PC-3 (cell line): ENCODE data around the gene RABIF. TPM values are rescaled to one million over a fixed set of nuclear protein-coding genes. Genes with fewer than 3 reads are reported as not detected.
"Not testable (repeated sequence)": the region's sequence is repeated elsewhere in the genome, so short reads cannot be mapped to it uniquely, and the experiment has no call there.

Source experiments
- ATAC-seq: fragments of 200-7000 bp; cut with Tn5 transposase; 2 replicates; pipeline ENCODE4 v1.9.1; 2020; ENCODE audit warnings: mild to moderate bottlenecking, moderate library complexity
- BruUV-seq: library from RNA; stranded (reverse); fragments of 400-500 nt; replicated peaks from 2 replicates; lab custom pipeline; 2021; lab: Mats Ljungman, UMichigan
- CTCF ChIA-PET: fragments of 300-600 bp; sonication (Branson Sonifier 250); formaldehyde crosslinking; loops from one replicate; lab custom pipeline; 2022; ENCODE audit warnings: antibody characterized with exemption; lab: Charles Lee
- POLR2A ChIA-PET: fragments of 300-600 bp; sonication (Branson Sonifier 250); formaldehyde crosslinking; loops from one replicate; lab custom pipeline; 2022; ENCODE audit warnings: antibody characterized with exemption; ENCODE audit not compliant: unreplicated experiment; lab: Charles Lee
- DNase-seq: peaks from one replicate; pipeline ENCODE4 v3.0.0-alpha.2; 2015
- H2AFZ ChIP-seq: fragments of 300-600 bp; sonication (generic); 2 replicates; pipeline ENCODE4 v1.6.0; 2016; ENCODE audit warnings: antibody characterized with exemption, low read length
- H3F3A ChIP-seq: fragments of 300-600 bp; sonication (generic); one replicate; pipeline ENCODE4 v1.6.0; 2017; ENCODE audit warnings: antibody characterized with exemption, low read length, control low read depth, mild to moderate bottlenecking; ENCODE audit not compliant: unreplicated experiment
- H3K27ac ChIP-seq: fragments of 300-600 bp; sonication (generic); 2 replicates; pipeline ENCODE4 v1.5.1; 2016; ENCODE audit warnings: mild to moderate bottlenecking, low read length
- H3K27me3 ChIP-seq: fragments of 300-600 bp; sonication (generic); 2 replicates; pipeline ENCODE4 v1.6.1; 2016; ENCODE audit warnings: low read length, mixed read lengths
- H3K36me3 ChIP-seq: fragments of 300-600 bp; sonication (generic); 2 replicates; pipeline ENCODE4 v1.6.1; 2016; ENCODE audit warnings: low read depth, mixed run types, low read length, mixed read lengths
- H3K4me1 ChIP-seq: fragments of 300-600 bp; sonication (generic); 2 replicates; pipeline ENCODE4 v1.5.1; 2016; ENCODE audit warnings: low read length; ENCODE audit not compliant: insufficient read depth
- H3K4me2 ChIP-seq: fragments of 300-600 bp; sonication (generic); 2 replicates; pipeline ENCODE4 v1.6.0; 2016; ENCODE audit warnings: low read length
- H3K4me3 ChIP-seq: fragments of 300-600 bp; sonication (generic); 2 replicates; pipeline ENCODE4 v1.5.1; 2016; ENCODE audit warnings: mild to moderate bottlenecking, low read length, mixed read lengths
- H3K79me2 ChIP-seq: fragments of 300-600 bp; sonication (generic); 2 replicates; pipeline ENCODE4 v1.6.1; 2017; ENCODE audit warnings: low read length, mixed read lengths
- H3K9ac ChIP-seq: fragments of 300-600 bp; sonication (generic); 2 replicates; pipeline ENCODE4 v1.6.0; 2016; ENCODE audit warnings: mild to moderate bottlenecking, low read length
- H3K9me2 ChIP-seq: fragments of 300-600 bp; sonication (generic); replicated peaks from 2 replicates; pipeline ENCODE4 v1.6.1; 2016; ENCODE audit warnings: mixed run types, low read length, mixed read lengths
- H3K9me3 ChIP-seq: fragments of 300-600 bp; sonication (generic); 2 replicates; pipeline ENCODE4 v1.6.1; 2016; ENCODE audit warnings: low read length, mixed read lengths
- H4K20me1 ChIP-seq: fragments of 300-600 bp; sonication (generic); 2 replicates; pipeline ENCODE4 v1.6.1; 2016; ENCODE audit warnings: low read length, mixed read lengths
- EZH2 ChIP-seq: fragments of 300-600 bp; sonication (generic); IDR thresholded peaks from one replicate; pipeline ENCODE4 v1.6.1; 2017; ENCODE audit warnings: antibody characterized with exemption, mild to moderate bottlenecking, low read length; ENCODE audit not compliant: unreplicated experiment
- EZH2phosphoT487 ChIP-seq: fragments of 300-600 bp; sonication (generic); IDR thresholded peaks from 2 replicates; pipeline ENCODE4 v1.6.1; 2018; ENCODE audit warnings: mild to moderate bottlenecking, antibody characterized with exemption, low read length, borderline replicate concordance
- intact Hi-C: fragments of 100-400 bp; cut with micrococcal nuclease; formaldehyde crosslinking; loops from 2 replicates; pipeline ENCODE4 v1.9.0; 2023
- total RNA-seq: library from RNA; depleted of rRNA; stranded (reverse); fragments of >200 nt; gene quantifications from 2 replicates; pipeline ENCODE4 v1.2.3, GENCODE V29; 2014
- TF ChIP-seq, protein P1 (sequence below): fragments of 300-600 bp; sonication (generic); conservative IDR thresholded peaks from 2 replicates; pipeline ENCODE4 v1.5.1; 2017; ENCODE audit warnings: antibody characterized with exemption, low read depth, mild to moderate bottlenecking, low read length

The RABIF gene
- total RNA-seq, 1 experiment from 2014 or later: 15.5 TPM

DNA sequence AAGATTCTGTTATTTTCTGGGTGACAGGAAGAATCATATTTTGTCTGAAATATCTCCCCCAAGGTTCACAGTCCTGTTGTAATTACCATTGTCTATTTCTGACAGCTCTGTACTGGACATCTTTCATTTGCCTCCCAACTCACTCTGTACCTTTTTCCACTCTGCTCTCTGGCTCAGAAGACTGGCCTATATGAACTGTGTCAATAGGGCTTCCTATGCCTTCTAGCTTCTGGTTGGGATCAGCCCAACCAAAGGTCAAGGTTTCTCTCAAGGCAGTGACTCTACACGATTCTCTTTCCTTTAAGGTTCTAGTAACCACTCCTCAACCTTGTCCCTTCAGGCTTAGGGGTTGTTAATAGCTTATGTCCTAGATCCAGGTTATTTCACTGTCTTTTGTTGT, 20.5 kb upstream of the RABIF start:
- Histone ChIP-seq H3K27ac (no peak overlapping the region), H3K4me3 (no peak overlapping the region), H3K9me2 (no peaks in the 10 kb centered on the region), H3K79me2 (no peaks in the 10 kb centered on the region), H3K9me3 (no peaks in the 10 kb centered on the region), H3K27me3 (no peaks in the 10 kb centered on the region), H3K4me2 (no peak overlapping the region), H3K36me3 (peaks cover 22% of the 10 kb centered on the region; the same call in 1 of the 2 replicates), H3K4me1 (no peaks in the 10 kb centered on the region), H3F3A (no peaks in the 10 kb centered on the region), H4K20me1 (no peaks in the 10 kb centered on the region), H2AFZ (no peak overlapping the region), H3K9ac (no peak overlapping the region)
- ChIA-PET CTCF (no interaction called here), POLR2A (no interaction called here)
- ATAC-seq (no peak), DNase-seq (no peak)
- BruUV-seq: no TSS peak
- intact Hi-C loops: no loop called here
- TF ChIP-seq EZH2phosphoT487: no peak
- TF ChIP-seq EZH2: no peak
- TF ChIP-seq, protein P1, sequence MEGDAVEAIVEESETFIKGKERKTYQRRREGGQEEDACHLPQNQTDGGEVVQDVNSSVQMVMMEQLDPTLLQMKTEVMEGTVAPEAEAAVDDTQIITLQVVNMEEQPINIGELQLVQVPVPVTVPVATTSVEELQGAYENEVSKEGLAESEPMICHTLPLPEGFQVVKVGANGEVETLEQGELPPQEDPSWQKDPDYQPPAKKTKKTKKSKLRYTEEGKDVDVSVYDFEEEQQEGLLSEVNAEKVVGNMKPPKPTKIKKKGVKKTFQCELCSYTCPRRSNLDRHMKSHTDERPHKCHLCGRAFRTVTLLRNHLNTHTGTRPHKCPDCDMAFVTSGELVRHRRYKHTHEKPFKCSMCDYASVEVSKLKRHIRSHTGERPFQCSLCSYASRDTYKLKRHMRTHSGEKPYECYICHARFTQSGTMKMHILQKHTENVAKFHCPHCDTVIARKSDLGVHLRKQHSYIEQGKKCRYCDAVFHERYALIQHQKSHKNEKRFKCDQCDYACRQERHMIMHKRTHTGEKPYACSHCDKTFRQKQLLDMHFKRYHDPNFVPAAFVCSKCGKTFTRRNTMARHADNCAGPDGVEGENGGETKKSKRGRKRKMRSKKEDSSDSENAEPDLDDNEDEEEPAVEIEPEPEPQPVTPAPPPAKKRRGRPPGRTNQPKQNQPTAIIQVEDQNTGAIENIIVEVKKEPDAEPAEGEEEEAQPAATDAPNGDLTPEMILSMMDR: no peak

DNA sequence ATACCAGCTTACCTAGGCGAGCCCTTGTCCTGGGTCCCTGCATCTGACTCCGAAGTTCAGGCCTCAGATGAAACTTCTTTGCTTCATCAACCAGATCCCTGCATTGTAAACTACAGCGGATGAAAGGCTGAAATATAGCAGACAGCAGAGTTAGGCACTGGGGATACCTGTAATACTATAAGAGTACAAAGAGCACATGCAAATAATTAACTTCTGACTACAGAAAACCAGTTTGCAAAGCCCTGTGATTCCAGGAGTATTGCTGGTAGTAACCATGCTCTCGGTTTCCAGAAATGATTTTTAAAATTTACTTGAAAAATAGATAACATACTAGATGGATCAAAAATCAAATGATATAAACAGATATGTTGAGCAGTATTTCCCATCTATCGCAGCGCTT, 20.0 kb upstream of the RABIF start:
- POLR2A ChIA-PET: no interaction called here
- H3K4me1 ChIP-seq: no peaks in the 10 kb centered on the region
- no peak for ATAC-seq
- no peaks in the 10 kb centered on the region for H3K9me3 ChIP-seq
- no peaks in the 10 kb centered on the region for H4K20me1 ChIP-seq
- TF ChIP-seq EZH2phosphoT487 (no peak), EZH2 (no peak)
- TF ChIP-seq, protein P1: no peak
- no peak for DNase-seq
- intact Hi-C loops: no loop called here
- no peaks in the 10 kb centered on the region for H3F3A ChIP-seq
- no TSS peak for BruUV-seq
- H2AFZ ChIP-seq: no peak overlapping the region
- no peaks in the 10 kb centered on the region for H3K79me2 ChIP-seq
- H3K4me2 ChIP-seq: no peak overlapping the region
- H3K9ac ChIP-seq: no peak overlapping the region
- no peaks in the 10 kb centered on the region for H3K9me2 ChIP-seq
- H3K27me3 ChIP-seq: no peaks in the 10 kb centered on the region
- H3K27ac ChIP-seq: no peak overlapping the region
- peaks cover 22% of the 10 kb centered on the region; the same call in 1 of the 2 replicates for H3K36me3 ChIP-seq
- H3K4me3 ChIP-seq: no peak overlapping the region
- CTCF ChIA-PET: no interaction called here

DNA sequence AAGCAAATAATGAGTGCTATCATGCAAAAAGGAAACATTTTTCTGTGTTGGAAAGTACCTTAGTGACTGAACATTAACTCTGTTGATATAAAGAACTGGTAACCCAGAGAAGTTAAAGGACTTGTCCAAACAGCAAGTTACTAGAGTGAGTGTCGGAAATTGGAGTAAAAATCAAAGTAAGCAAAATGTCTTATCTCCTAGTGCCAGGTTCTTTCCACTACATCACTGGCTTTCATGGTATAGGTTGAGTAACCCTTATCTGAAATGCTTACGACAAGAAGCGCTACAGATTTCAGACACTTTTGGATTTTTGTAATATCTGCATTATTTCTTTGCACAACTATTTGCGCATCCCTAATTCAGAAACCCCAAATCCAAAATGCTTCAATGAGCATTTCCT, 16.4 kb upstream of the RABIF start:
- POLR2A ChIA-PET: no interaction called here
- CTCF ChIA-PET: no interaction called here

GRCh38 chr1:202903808-202904207, 14.9 kb upstream of the RABIF start:
- H4K20me1 ChIP-seq, H3K79me2 ChIP-seq, H3K27me3 ChIP-seq, H3K4me2 ChIP-seq, H3K4me1 ChIP-seq, H3K27ac ChIP-seq, POLR2A ChIA-PET, H3K9me3 ChIP-seq, ATAC-seq, H3K9me2 ChIP-seq, BruUV-seq, DNase-seq, H3F3A ChIP-seq, H2AFZ ChIP-seq, intact Hi-C loops, H3K4me3 ChIP-seq, H3K9ac ChIP-seq, CTCF ChIA-PET: not testable (repeated sequence)
- peaks cover 10% of the 10 kb centered on the region; the same call in 1 of the 2 replicates for H3K36me3 ChIP-seq

More for the DNA sequence above, 16.4 kb upstream of the RABIF start:
- ATAC-seq (no peak), DNase-seq (no peak)
- Histone ChIP-seq H3K9ac (no peak overlapping the region), H3K4me1 (no peaks in the 10 kb centered on the region), H3K4me2 (no peak overlapping the region), H3K79me2 (no peaks in the 10 kb centered on the region), H2AFZ (no peak overlapping the region), H3K27ac (no peak overlapping the region), H3K4me3 (no peak overlapping the region), H3K27me3 (no peaks in the 10 kb centered on the region), H4K20me1 (no peaks in the 10 kb centered on the region), H3K9me3 (no peaks in the 10 kb centered on the region), H3K36me3 (peaks cover 12% of the 10 kb centered on the region; the same call in 1 of the 2 replicates), H3K9me2 (no peaks in the 10 kb centered on the region), H3F3A (no peaks in the 10 kb centered on the region)
- BruUV-seq: no TSS peak
- intact Hi-C loops: no loop called here
- no peak for TF ChIP-seq EZH2phosphoT487
- TF ChIP-seq, protein P1: no peak
